Large intestine (tissue), 3 donors: Measurements from ENCODE around the gene ASB6. TPM values are rescaled to one million over a fixed set of nuclear protein-coding genes. Genes with fewer than 3 reads are reported as not detected.

Experiments used
- DNase-seq, 2 donors: peaks; one replicate each; pipeline versions ENCODE4 v3.0.0 to v3.0.0-alpha.2; 2013
- H3K27ac ChIP-seq: one replicate; pipeline ENCODE4 v1.5.1; 2013; ENCODE audit warnings: low read length
- H3K27me3 ChIP-seq: 2 replicates; pipeline ENCODE4 v1.6.1; 2013; ENCODE audit warnings: low read length; ENCODE audit not compliant: control insufficient read depth, insufficient read depth
- H3K36me3 ChIP-seq: 2 replicates; pipeline ENCODE4 v1.6.1; 2013; ENCODE audit warnings: low read length; ENCODE audit not compliant: control insufficient read depth, insufficient read depth
- H3K4me1 ChIP-seq: one replicate; pipeline ENCODE4 v1.6.1; 2013; ENCODE audit warnings: low read length; ENCODE audit not compliant: control insufficient read depth, insufficient read depth
- H3K4me3 ChIP-seq: one replicate; pipeline ENCODE4 v1.5.1; 2013; ENCODE audit warnings: low read length
- H3K9me3 ChIP-seq: one replicate; pipeline ENCODE4 v1.6.1; 2013; ENCODE audit warnings: mild to moderate bottlenecking, low read depth, low read length, moderate library complexity; ENCODE audit not compliant: control insufficient read depth
- WGBS: methylation state at CpG from one replicate; pipeline ENCODE4 v1.1.5; 2013; ENCODE audit warnings: low lambda C conversion rate; ENCODE audit not compliant: insufficient coverage; 5-methylcytosine and 5-hydroxymethylcytosine counted together
- polyA plus RNA-seq: library from polyadenylated mRNA; unstranded; fragments of 120-200 nt; gene quantifications from one replicate; pipeline ENCODE4 v1.2.1, GENCODE V29; 2013

The ASB6 gene
- polyA plus RNA-seq, 1 donor, result 14.8 TPM

- no CpG with 5 or more reads among the region's 12 CpGs for WGBS
- Histone ChIP-seq H3K27me3 (no peaks in the 10 kb centered on the region), H3K27ac (no peak overlapping the region), H3K36me3 (no peaks in the 10 kb centered on the region), H3K4me1 (peaks cover 2% of the 10 kb centered on the region), H3K4me3 (no peak overlapping the region), H3K9me3 (no peaks in the 10 kb centered on the region)
- no peak for DNase-seq
Measured at GRCh38 chr9:129646252-129646651, 4.3 kb upstream of the ASB6 start.

GRCh38 chr9:129644902-129645301, 3.0 kb upstream of the ASB6 start:
- Histone ChIP-seq H3K36me3 (no peaks in the 10 kb centered on the region), H3K4me1 (peaks cover 11% of the 10 kb centered on the region), H3K9me3 (no peaks in the 10 kb centered on the region), H3K4me3 (no peak overlapping the region), H3K27me3 (no peaks in the 10 kb centered on the region), H3K27ac (no peak overlapping the region)
- no peak for DNase-seq
- no CpG with 5 or more reads among the region's 17 CpGs for WGBS

- no CpG with 5 or more reads among the region's 11 CpGs for WGBS
- H3K9me3 ChIP-seq, result no peaks in the 10 kb centered on the region
- H3K4me3 ChIP-seq, result no peak overlapping the region
- H3K36me3 ChIP-seq, result peaks cover 3% of the 10 kb centered on the region
- no peak overlapping the region for H3K27ac ChIP-seq
- peaks cover 11% of the 10 kb centered on the region for H3K4me1 ChIP-seq
- no peak for DNase-seq
- no peaks in the 10 kb centered on the region for H3K27me3 ChIP-seq
Measured at GRCh38 chr9:129644365-129644764, 2.4 kb upstream of the ASB6 start.

GRCh38 chr9:129643706-129644105, 1.8 kb upstream of the ASB6 start:
- Histone ChIP-seq H3K27ac (no peak overlapping the region), H3K27me3 (no peaks in the 10 kb centered on the region), H3K4me3 (no peak overlapping the region), H3K9me3 (no peaks in the 10 kb centered on the region), H3K36me3 (peaks cover 9% of the 10 kb centered on the region), H3K4me1 (peaks cover 11% of the 10 kb centered on the region)
- no peak for DNase-seq
- 86% methylated on average over 1 of the region's 10 CpGs for WGBS

GRCh38 chr9:129640871-129641749, 841 bp downstream of the ASB6 start:
- DNase-seq, result no peak
- H3K36me3 ChIP-seq, result peaks cover 32% of the 10 kb centered on the region
- H3K9me3 ChIP-seq, result no peaks in the 10 kb centered on the region
- peaks cover 11% of the 10 kb centered on the region for H3K4me1 ChIP-seq
- no peak overlapping the region for H3K27ac ChIP-seq
- no peaks in the 10 kb centered on the region for H3K27me3 ChIP-seq
- H3K4me3 ChIP-seq, result peak overlapping the region; percentile 99
- 0% methylated on average over 1 of the region's 44 CpGs for WGBS

GRCh38 chr9:129640086-129640870, 1.7 kb downstream of the ASB6 start:
- no peak for DNase-seq
- H3K27me3 ChIP-seq, result no peaks in the 10 kb centered on the region
- H3K36me3 ChIP-seq, result peaks cover 38% of the 10 kb centered on the region
- WGBS, result no CpG with 5 or more reads among the region's 25 CpGs
- H3K27ac ChIP-seq, result no peak overlapping the region
- peaks cover 11% of the 10 kb centered on the region for H3K4me1 ChIP-seq
- no peaks in the 10 kb centered on the region for H3K9me3 ChIP-seq
- H3K4me3 ChIP-seq, result peak overlapping the region; percentile 99

GRCh38 chr9:129639756-129640085, 2.2 kb downstream of the ASB6 start:
- Histone ChIP-seq H3K4me3 (no peak overlapping the region), H3K36me3 (peaks cover 44% of the 10 kb centered on the region), H3K27me3 (no peaks in the 10 kb centered on the region), H3K9me3 (no peaks in the 10 kb centered on the region), H3K4me1 (peaks cover 11% of the 10 kb centered on the region), H3K27ac (no peak overlapping the region)
- no CpG with 5 or more reads among the region's 12 CpGs for WGBS
- DNase-seq, result no peak

GRCh38 chr9:129639034-129639630, 2.8 kb downstream of the ASB6 start:
- no peaks in the 10 kb centered on the region for H3K9me3 ChIP-seq
- no peak overlapping the region for H3K27ac ChIP-seq
- DNase-seq, result no peak
- no peaks in the 10 kb centered on the region for H3K27me3 ChIP-seq
- peaks cover 11% of the 10 kb centered on the region for H3K4me1 ChIP-seq
- WGBS, result no CpG with 5 or more reads among the region's 17 CpGs
- no peak overlapping the region for H3K4me3 ChIP-seq
- H3K36me3 ChIP-seq, result peaks cover 50% of the 10 kb centered on the region

GRCh38 chr9:129637673-129638439, 4.1 kb downstream of the ASB6 start:
- WGBS, result 60% methylated on average over 1 of the region's 29 CpGs
- Histone ChIP-seq H3K9me3 (no peaks in the 10 kb centered on the region), H3K27me3 (no peaks in the 10 kb centered on the region), H3K4me3 (no peak overlapping the region), H3K4me1 (peaks cover 11% of the 10 kb centered on the region), H3K36me3 (peaks cover 63% of the 10 kb centered on the region), H3K27ac (no peak overlapping the region)
- no peak for DNase-seq

- WGBS, result no CpG with 5 or more reads among the region's 9 CpGs
- Histone ChIP-seq H3K36me3 (peaks cover 68% of the 10 kb centered on the region), H3K9me3 (no peaks in the 10 kb centered on the region)
Measured at GRCh38 chr9:129637102-129637501, 4.8 kb downstream of the ASB6 start.

More at GRCh38 chr9:129637102-129637501, 4.8 kb downstream of the ASB6 start:
- Histone ChIP-seq H3K27me3 (no peaks in the 10 kb centered on the region), H3K27ac (no peak overlapping the region), H3K4me1 (peaks cover 11% of the 10 kb centered on the region), H3K4me3 (no peak overlapping the region)
- DNase-seq, result no peak
